ENCODE results near the gene MED27. TPM values are rescaled to one million over a fixed set of nuclear protein-coding genes. Genes with fewer than 3 reads are reported as not detected.

MED27 gene
- total and polyA plus RNA-seq, 2 of the 4 experiments (the other 2 are of a cell fraction), result 50.2 to 63.4 TPM

- Histone ChIP-seq H2AK9ac (replicated peaks; ENCODE audit: low read depth, low read length, poor library complexity) (no peak overlapping the region), H4K91ac (ENCODE audit: insufficient read depth, low read depth, low read length) (no peak overlapping the region), H3K79me1 (ENCODE audit: low read depth in 1 of 2, low read length in 2 of 2) (no peaks in the 10 kb centered on the region), H2BK20ac (ENCODE audit: low read depth, low read length) (no peak overlapping the region), H3K14ac (replicated peaks; ENCODE audit: low read depth, low read length) (no peak overlapping the region), H2BK15ac (ENCODE audit: low read depth, low read length) (no peak overlapping the region), H3K4me2 (ENCODE audit: low read depth, low read length) (no peak overlapping the region), H3K4ac (ENCODE audit: low read depth, low read length) (no peak overlapping the region), H3K27ac (ENCODE audit: insufficient read depth, low read length) (no peak overlapping the region), H3K9me1 (ENCODE audit: insufficient read depth, low read length) (no peaks in the 10 kb centered on the region; the same call in 1 of the 2 replicates), H3K18ac (ENCODE audit: low read depth, low read length) (no peak overlapping the region), H3K56ac (ENCODE audit: extremely low read depth, insufficient read depth, low read length) (no peak overlapping the region), H3K4me1 (ENCODE audit: control insufficient read depth, insufficient read depth, low read length) (no peaks in the 10 kb centered on the region), H2AFZ (replicated peaks; ENCODE audit: low read length, poor library complexity) (no peak overlapping the region), H2BK5ac (ENCODE audit: low read depth, low read length, poor library complexity, severe bottlenecking) (no peak overlapping the region), H3K9me3 (ENCODE audit: control insufficient read depth, insufficient read depth, low read length) (no peaks in the 10 kb centered on the region), H4K20me1 (ENCODE audit: insufficient read depth, low read length) (peaks cover 2% of the 10 kb centered on the region; the same call in 1 of the 2 replicates), H4K8ac (ENCODE audit: low read depth in 2 of 2, low read length in 2 of 2) (no peak overlapping the region), H3K4me3 (ENCODE audit: insufficient read depth, low read depth, low read length) (no peak overlapping the region), H3K23ac (ENCODE audit: low read depth, low read length) (no peak overlapping the region), H4K5ac (ENCODE audit: low read depth, low read length) (no peak overlapping the region), H3K9ac (ENCODE audit: low read depth, low read length) (no peak overlapping the region), H2AK5ac (ENCODE audit: low read depth, low read length) (no peak overlapping the region), H3K36me3 (ENCODE audit: control insufficient read depth, insufficient read depth, low read length) (peaks cover 17% of the 10 kb centered on the region), H3K27me3 (ENCODE audit: control insufficient read depth, insufficient read depth, low read length) (no peaks in the 10 kb centered on the region), H2BK120ac (ENCODE audit: low read depth, low read length) (no peak overlapping the region)
- dilution Hi-C loops (cut with HindIII; ENCODE audit: low sequenced_read_pairs, unreplicated experiment) (no loop called here), in situ Hi-C loops (cut with MboI; ENCODE audit: low sequenced_read_pairs) (no loop called here), intact Hi-C loops (cut with micrococcal nuclease) (no loop called here)
- WGBS, 2 experiments (ENCODE audit: extremely low coverage in 2 of 2, insufficient read length in 1 of 2), result 87% methylated on average over 14 of the region's 18 CpGs; no CpG with 5 or more reads in 1 of the 2 experiments
- no peak for TF ChIP-seq SMC3 (IDR thresholded peaks at IDR 0.05; ENCODE audit: low read depth, low read length)
- TF ChIP-seq MAZ (IDR thresholded peaks at IDR 0.05; ENCODE audit: borderline replicate concordance, low read depth, low read length), result no peak
- TF ChIP-seq CEBPB (IDR thresholded peaks at IDR 0.05; ENCODE audit: low read depth, low read length), result no peak
- TF ChIP-seq MXI1 (IDR thresholded peaks at IDR 0.05; ENCODE audit: borderline replicate concordance, low read depth, low read length), result no peak
- TF ChIP-seq ELK1 (IDR thresholded peaks at IDR 0.05; ENCODE audit: borderline replicate concordance, low read depth, low read length), result no peak
- no peak for ATAC-seq (ENCODE audit: low read depth)
- POLR2A ChIA-PET (ENCODE audit: unreplicated experiment), result no interaction called here
- no peak for DNase-seq
- no TSS peak for BruUV-seq (replicated peaks)
- CTCF ChIA-PET, result no interaction called here
These were observed 217.4 kb downstream of the MED27 start for GRCh38 chr9:131862261-131862660.
